HEK293T (cell line): ENCODE measurements around the gene SEPTIN5.

ENCODE experiments used
- BHLHE40 ChIP-seq: fragments of 450-650 bp; IDR thresholded peaks from 2 replicates; pipeline ENCODE4 v1.6.1; 2016; ENCODE audit warnings: mild to moderate bottlenecking, moderate library complexity, borderline replicate concordance
- ELF4 ChIP-seq: fragments of 450-650 bp; IDR thresholded peaks from 2 replicates; pipeline ENCODE4 v1.6.1; 2017; ENCODE audit warnings: antibody characterized with exemption
- FOXA1 ChIP-seq: fragments of 450-650 bp; IDR thresholded peaks from 2 replicates; pipeline ENCODE4 v1.6.1; 2016; ENCODE audit warnings: mild to moderate bottlenecking
- FOXK2 ChIP-seq: fragments of 450-650 bp; IDR thresholded peaks from 2 replicates; pipeline ENCODE4 v1.6.1; 2016; ENCODE audit warnings: mild to moderate bottlenecking
- FOXM1 ChIP-seq: fragments of 450-650 bp; IDR thresholded peaks from 2 replicates; pipeline ENCODE4 v1.6.1; 2017; ENCODE audit warnings: mild to moderate bottlenecking, borderline replicate concordance
- HDGF ChIP-seq: fragments of 450-650 bp; IDR thresholded peaks from 2 replicates; pipeline ENCODE4 v1.6.1; 2017; ENCODE audit warnings: antibody characterized with exemption, borderline replicate concordance
- SP1 ChIP-seq: fragments of 450-650 bp; IDR thresholded peaks from 2 replicates; pipeline ENCODE4 v1.6.1; 2017
- ZNF384 ChIP-seq: fragments of 450-650 bp; IDR thresholded peaks from 2 replicates; pipeline ENCODE4 v1.6.1; 2016
- TF ChIP-seq, protein P1 (sequence below): fragments of 450-650 bp; IDR thresholded peaks from 2 replicates; pipeline ENCODE4 v1.6.1; 2016

DNA sequence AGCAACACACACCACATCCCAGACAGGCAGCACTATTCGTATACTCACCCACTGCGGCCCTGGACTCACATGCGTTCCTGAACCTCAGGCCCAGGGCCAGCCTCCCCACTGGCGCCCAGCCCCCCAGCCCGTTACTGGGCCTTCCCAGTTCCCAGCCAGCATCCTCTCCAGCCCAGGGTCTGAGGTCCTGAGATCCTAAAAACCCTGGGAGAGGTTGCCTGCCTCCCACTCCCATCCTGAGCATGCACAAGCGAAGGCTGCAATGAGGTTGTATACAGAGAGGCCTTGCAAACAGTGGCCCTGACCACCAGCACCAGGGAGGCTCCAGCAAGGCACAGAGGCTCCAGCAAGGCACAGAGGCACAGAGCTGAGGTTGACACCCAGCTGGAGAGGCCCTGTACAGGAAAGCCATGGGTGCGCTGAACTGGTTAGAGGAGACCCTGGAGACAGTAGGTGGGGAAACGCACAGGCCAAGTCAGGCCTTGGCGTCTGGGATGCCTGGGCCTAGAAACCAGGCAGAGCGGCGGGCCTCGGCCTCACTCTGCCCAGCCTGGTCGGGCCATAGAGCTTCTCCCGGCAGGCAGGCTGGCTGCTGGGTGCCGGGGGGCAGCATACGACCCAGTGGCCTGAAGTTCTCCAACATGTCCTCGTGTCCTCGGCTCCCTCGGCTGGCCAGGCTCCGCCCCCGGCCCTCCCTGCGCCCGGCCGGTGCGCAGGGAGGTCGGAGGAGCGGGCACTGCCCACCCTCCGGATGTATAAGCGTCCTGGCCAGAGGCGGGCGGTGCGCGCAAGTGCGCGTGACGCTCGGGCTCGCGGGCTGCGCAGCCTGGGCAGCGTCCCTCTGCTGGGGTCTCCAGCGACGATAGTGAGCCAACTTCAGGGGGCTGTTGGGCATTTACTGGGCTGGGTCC lies 43.9 kb downstream of the SEPTIN5 start:
- TF ChIP-seq SP1 (no peak), BHLHE40 (no peak), FOXK2 (no peak), FOXM1 (no peak), FOXA1 (no peak), ZNF384 (no peak), ELF4 (no peak), HDGF (no peak)
- TF ChIP-seq, protein P1, sequence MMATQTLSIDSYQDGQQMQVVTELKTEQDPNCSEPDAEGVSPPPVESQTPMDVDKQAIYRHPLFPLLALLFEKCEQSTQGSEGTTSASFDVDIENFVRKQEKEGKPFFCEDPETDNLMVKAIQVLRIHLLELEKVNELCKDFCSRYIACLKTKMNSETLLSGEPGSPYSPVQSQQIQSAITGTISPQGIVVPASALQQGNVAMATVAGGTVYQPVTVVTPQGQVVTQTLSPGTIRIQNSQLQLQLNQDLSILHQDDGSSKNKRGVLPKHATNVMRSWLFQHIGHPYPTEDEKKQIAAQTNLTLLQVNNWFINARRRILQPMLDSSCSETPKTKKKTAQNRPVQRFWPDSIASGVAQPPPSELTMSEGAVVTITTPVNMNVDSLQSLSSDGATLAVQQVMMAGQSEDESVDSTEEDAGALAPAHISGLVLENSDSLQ: no peak
